PC-9 (cell line): ENCODE results near the gene MRPS25. TPM values are rescaled to one million over a fixed set of nuclear protein-coding genes. Genes with fewer than 3 reads are reported as not detected.

ENCODE experiments used
- BruUV-seq: library from RNA; stranded (reverse); fragments of 400-500 nt; replicated peaks from 2 replicates; lab custom pipeline; 2021; lab: Mats Ljungman, UMichigan
- CTCF ChIA-PET: fragments of 300-600 bp; sonication (Branson Sonifier 250); formaldehyde crosslinking; loops from one replicate; lab custom pipeline; 2022; ENCODE audit warnings: antibody characterized with exemption; lab: Charles Lee
- POLR2A ChIA-PET: fragments of 300-600 bp; sonication (Branson Sonifier 250); formaldehyde crosslinking; loops from one replicate; lab custom pipeline; 2022; ENCODE audit warnings: antibody characterized with exemption; ENCODE audit not compliant: unreplicated experiment; lab: Charles Lee
- DNase-seq, 2 experiments: peaks; one replicate each; pipeline versions ENCODE4 v3.0.0 to v3.0.0-alpha.2; 2015 to 2022; ENCODE audit warnings: mixed read lengths in 1 of 2
- H2AFZ ChIP-seq: fragments of 200-600 bp; sonication (generic); 2 replicates; pipeline ENCODE4 v1.8.1; 2017; ENCODE audit warnings: antibody characterized with exemption
- H3F3A ChIP-seq: fragments of 200-600 bp; sonication (generic); 2 replicates; pipeline ENCODE4 v1.8.1; 2017; ENCODE audit warnings: antibody characterized with exemption, mild to moderate bottlenecking, low read depth; ENCODE audit not compliant: insufficient read depth
- H3K27ac ChIP-seq: fragments of 200-600 bp; sonication (generic); 2 replicates; pipeline ENCODE4 v1.6.1; 2016; ENCODE audit warnings: mixed run types
- H3K27me3 ChIP-seq: fragments of 200-600 bp; sonication (generic); 2 replicates; pipeline ENCODE4 v1.6.1; 2016; ENCODE audit warnings: low read depth, mixed run types; ENCODE audit not compliant: insufficient read depth
- H3K36me3 ChIP-seq: fragments of 200-600 bp; sonication (generic); 2 replicates; pipeline ENCODE4 v1.6.1; 2016; ENCODE audit warnings: low read depth, mixed run types
- H3K4me1 ChIP-seq: fragments of 200-600 bp; sonication (generic); replicated peaks from 2 replicates; pipeline ENCODE4 v1.6.1; 2016; ENCODE audit warnings: mixed run types; ENCODE audit not compliant: insufficient read depth
- H3K4me2 ChIP-seq: fragments of 200-600 bp; sonication (generic); 2 replicates; pipeline ENCODE4 v1.6.1; 2017; ENCODE audit warnings: mixed run types
- H3K4me3 ChIP-seq: fragments of 200-600 bp; sonication (generic); 2 replicates; pipeline ENCODE4 v1.6.1; 2016; ENCODE audit warnings: mixed run types
- H3K79me2 ChIP-seq: fragments of 200-600 bp; sonication (generic); 2 replicates; pipeline ENCODE4 v1.6.1; 2017; ENCODE audit warnings: low read depth, mixed run types
- H3K9me2 ChIP-seq: fragments of 200-600 bp; sonication (generic); 2 replicates; pipeline ENCODE4 v1.8.1; 2017; ENCODE audit warnings: mild to moderate bottlenecking; ENCODE audit not compliant: insufficient read depth
- H3K9me3 ChIP-seq: fragments of 200-600 bp; sonication (generic); 2 replicates; pipeline ENCODE4 v1.8.1; 2016; ENCODE audit warnings: low read depth; ENCODE audit not compliant: insufficient read depth
- H4K20me1 ChIP-seq: fragments of 200-600 bp; sonication (generic); 2 replicates; pipeline ENCODE4 v1.8.1; 2017; ENCODE audit not compliant: insufficient read depth
- CTCF ChIP-seq: fragments of 200-600 bp; sonication (generic); conservative IDR thresholded peaks from 2 replicates; pipeline ENCODE4 v1.6.1; 2017; ENCODE audit warnings: mixed run types, antibody characterized with exemption, mild to moderate bottlenecking, moderate library complexity
- EZH2 ChIP-seq: fragments of 200-600 bp; sonication (generic); IDR thresholded peaks from 2 replicates; pipeline ENCODE4 v1.8.0; 2017; ENCODE audit warnings: antibody characterized with exemption, low read depth
- intact Hi-C: fragments of 100-400 bp; cut with micrococcal nuclease; formaldehyde crosslinking; loops from one replicate; pipeline ENCODE4 v1.10.0; 2022; ENCODE audit not compliant: unreplicated experiment
- total RNA-seq: library from RNA; stranded (reverse); gene quantifications from 2 replicates; pipeline ENCODE4 v1.2.3, GENCODE V29; 2021

Gene MRPS25
- total RNA-seq, 1 experiment from 2014 or later, result 47.8 TPM

DNA sequence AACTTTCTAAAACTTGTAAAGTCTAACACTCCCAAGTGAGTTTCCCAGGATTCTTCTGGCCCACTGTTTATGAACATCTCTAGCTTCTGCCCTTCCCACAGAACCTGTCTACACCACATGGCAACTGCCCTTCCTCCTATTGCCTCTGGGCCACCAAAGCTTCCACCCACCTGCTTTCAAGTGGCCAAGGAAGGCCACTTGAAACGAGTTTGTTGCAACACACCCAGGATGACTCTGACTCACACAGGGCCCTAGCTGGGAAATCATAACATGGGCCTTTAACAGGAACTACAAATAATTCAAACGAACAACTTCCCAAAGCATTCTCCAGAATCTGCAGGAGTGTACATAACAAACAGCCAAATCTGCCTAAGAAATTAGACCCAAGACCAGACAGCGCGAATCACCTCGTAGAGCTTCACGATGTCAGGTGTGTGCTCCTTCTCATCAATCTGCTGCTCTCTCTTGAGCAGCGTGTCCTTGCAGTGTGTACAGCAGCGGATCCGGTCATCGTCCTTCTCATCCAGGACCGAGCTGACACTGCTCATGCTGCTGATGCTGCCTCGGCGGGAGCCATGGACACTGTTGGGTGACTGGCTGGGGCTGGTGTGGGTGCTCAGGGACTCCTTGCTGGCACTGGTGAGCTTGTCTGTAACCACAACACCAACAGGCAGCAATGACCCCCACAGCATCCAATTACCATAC is 17.0 kb upstream of the MRPS25 start:
- CTCF ChIA-PET, result interaction anchor here (0.5 kb wide), 1 partner anchor 10 kb away, joined by 5 read pairs; no protein-coding TSS in a partner anchor
- BruUV-seq, result no TSS peak
- Histone ChIP-seq H3K9me3 (no peaks in the 10 kb centered on the region), H3K4me1 (no peaks in the 10 kb centered on the region), H3K9me2 (no peaks in the 10 kb centered on the region), H3K4me2 (no peak overlapping the region), H3K27ac (0 out of 2 replicates have a peak overlapping the region, but pooled peaks have one; percentile 5), H3K4me3 (no peak overlapping the region), H3F3A (no peaks in the 10 kb centered on the region), H3K79me2 (no peaks in the 10 kb centered on the region), H4K20me1 (no peaks in the 10 kb centered on the region), H3K27me3 (no peaks in the 10 kb centered on the region), H2AFZ (no peak overlapping the region), H3K36me3 (peaks cover 29% of the 10 kb centered on the region)
- no peak for TF ChIP-seq EZH2
- TF ChIP-seq CTCF, result no peak
- intact Hi-C loops, result no loop called here
- POLR2A ChIA-PET, result no interaction called here
- DNase-seq, result peak in 1 of 2 experiments; percentile 49

DNA sequence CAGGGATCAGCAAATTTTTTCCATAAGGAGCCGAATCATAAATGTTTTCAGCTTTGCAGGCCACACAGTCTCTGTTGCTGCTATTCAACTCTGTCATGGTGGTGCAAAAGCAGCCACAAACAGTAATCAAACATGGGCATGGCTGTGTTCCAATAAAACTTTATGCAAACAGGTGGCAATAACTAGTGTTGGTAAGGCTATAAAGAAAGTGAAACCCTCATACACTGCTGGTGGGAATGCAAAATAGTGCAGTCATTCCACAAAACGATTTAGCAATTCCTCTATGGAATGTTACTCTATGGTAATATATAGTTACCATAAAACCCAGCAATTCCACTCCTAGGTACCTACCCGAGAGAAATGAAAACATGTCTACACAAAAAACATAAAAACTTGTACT is 14.0 kb upstream of the MRPS25 start:
- Histone ChIP-seq H3K4me1 (no peaks in the 10 kb centered on the region), H3K9me2 (no peaks in the 10 kb centered on the region), H3F3A (no peaks in the 10 kb centered on the region), H3K4me2 (no peak overlapping the region), H3K27ac (no peak overlapping the region), H3K9me3 (no peaks in the 10 kb centered on the region), H4K20me1 (no peaks in the 10 kb centered on the region), H3K79me2 (no peaks in the 10 kb centered on the region), H3K36me3 (peaks cover 29% of the 10 kb centered on the region), H3K4me3 (no peak overlapping the region), H3K27me3 (no peaks in the 10 kb centered on the region), H2AFZ (no peak overlapping the region)
- ChIA-PET CTCF (no interaction called here), POLR2A (no interaction called here)
- no peak for TF ChIP-seq EZH2
- no peak for TF ChIP-seq CTCF
- BruUV-seq, result no TSS peak
- intact Hi-C loops, result no loop called here
- no peak for DNase-seq

DNA sequence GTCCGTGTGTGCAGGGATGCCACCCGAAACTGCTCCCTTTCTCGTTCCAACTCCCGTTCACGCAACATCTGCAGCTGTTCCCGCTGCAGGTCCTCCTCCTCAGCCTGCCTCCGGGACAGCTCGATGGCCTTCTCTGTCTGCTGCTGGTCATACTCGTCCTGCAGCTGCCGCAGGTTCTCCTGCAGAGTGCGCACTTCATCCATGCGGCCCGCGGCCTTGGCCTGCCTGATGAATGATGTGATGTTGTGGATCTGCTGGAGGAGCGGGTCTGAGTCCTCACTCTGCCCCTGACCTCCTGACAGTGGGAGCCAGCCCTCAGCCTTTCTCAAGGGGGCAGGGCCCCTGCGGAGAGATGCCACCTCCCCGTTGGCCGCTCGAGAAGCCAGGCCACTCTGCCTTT is 9.4 kb upstream of the MRPS25 start:
- H3F3A ChIP-seq, result no peaks in the 10 kb centered on the region
- BruUV-seq, result no TSS peak
- H3K9me3 ChIP-seq, result no peaks in the 10 kb centered on the region
- H3K27ac ChIP-seq, result no peak overlapping the region
- H3K4me2 ChIP-seq, result no peak overlapping the region
- no peaks in the 10 kb centered on the region for H3K9me2 ChIP-seq
- no peaks in the 10 kb centered on the region for H3K27me3 ChIP-seq
- TF ChIP-seq EZH2, result no peak
- TF ChIP-seq CTCF, result no peak
- ChIA-PET POLR2A (no interaction called here), CTCF (no interaction called here)
- DNase-seq, result no peak
- no peak overlapping the region for H2AFZ ChIP-seq
- H3K4me3 ChIP-seq, result no peak overlapping the region
- 0 out of 2 replicates have a peak, but pooled peaks cover 4% of the 10 kb centered on the region for H4K20me1 ChIP-seq
- no peaks in the 10 kb centered on the region for H3K4me1 ChIP-seq
- no peaks in the 10 kb centered on the region for H3K79me2 ChIP-seq
- intact Hi-C loops, result no loop called here
- peaks cover 16% of the 10 kb centered on the region for H3K36me3 ChIP-seq
